ENCODE data around the gene IL18. TPM values are rescaled to one million over a fixed set of nuclear protein-coding genes. Genes with fewer than 3 reads are reported as not detected.

The IL18 gene
- total RNA-seq, 3 donors from 2014 or later, result 8.2 to 21.0 (median 16.8) TPM

DNA sequence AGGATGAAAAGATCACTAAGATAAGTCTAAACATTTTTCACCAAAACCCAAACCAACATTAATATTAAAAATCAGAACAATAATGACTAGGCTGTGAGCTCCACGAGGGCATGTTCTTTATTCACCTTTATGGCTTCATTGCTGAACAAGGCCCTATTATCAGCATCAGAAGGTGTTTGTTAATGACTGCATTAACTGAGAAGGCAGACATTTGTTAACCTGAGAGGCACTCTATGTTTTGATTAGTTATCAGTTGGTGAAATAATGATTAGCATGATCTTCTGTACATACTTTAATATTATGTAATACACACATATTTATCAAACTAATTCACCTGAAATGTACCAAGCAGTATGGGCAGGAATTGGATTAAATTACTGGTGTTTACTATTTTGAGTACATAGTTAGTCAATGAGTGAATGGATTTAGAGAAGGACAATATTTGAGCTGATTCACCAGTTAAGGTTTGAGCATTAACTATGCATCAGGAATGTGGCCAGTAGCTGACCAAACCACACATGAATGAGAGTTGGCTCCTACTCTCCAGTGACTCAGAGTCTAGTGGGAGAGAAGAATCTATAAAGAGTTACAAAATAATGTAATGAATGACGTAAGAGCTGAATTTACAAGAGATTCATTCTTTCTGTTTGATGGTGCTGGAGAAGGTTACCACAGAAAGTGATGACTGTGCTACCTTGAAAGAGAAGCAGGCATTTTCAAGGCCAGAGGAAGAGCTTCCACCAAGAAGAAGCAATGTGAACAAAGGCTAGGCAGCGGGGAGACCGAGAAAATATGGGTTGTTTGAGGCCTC, 6.7 kb downstream of the IL18 start:
- intact Hi-C loops (cut with DNase I; ENCODE audit: low total_unique reads), result no loop called here
- H3K36me3 ChIP-seq, result no peaks in the 10 kb centered on the region
- TF ChIP-seq POLR2AphosphoS5 (IDR thresholded peaks at IDR 0.05) (peak in 1 of 3 donors; percentile 33), POLR2A (IDR thresholded peaks at IDR 0.05) (no peak)
- peak overlapping the region; percentile 23 to 50 for H3K27ac ChIP-seq
- H3K27me3 ChIP-seq, result no peaks in the 10 kb centered on the region
- no peak overlapping the region for H3K4me3 ChIP-seq
- H3K9me3 ChIP-seq, result no peaks in the 10 kb centered on the region
- peak in 1 of 2 donors; percentile 52 for DNase-seq (ENCODE audit: low spot score in 2 of 2)
- peaks cover 0 to 4% of the 10 kb centered on the region in 2 donors for H3K4me1 ChIP-seq

DNA sequence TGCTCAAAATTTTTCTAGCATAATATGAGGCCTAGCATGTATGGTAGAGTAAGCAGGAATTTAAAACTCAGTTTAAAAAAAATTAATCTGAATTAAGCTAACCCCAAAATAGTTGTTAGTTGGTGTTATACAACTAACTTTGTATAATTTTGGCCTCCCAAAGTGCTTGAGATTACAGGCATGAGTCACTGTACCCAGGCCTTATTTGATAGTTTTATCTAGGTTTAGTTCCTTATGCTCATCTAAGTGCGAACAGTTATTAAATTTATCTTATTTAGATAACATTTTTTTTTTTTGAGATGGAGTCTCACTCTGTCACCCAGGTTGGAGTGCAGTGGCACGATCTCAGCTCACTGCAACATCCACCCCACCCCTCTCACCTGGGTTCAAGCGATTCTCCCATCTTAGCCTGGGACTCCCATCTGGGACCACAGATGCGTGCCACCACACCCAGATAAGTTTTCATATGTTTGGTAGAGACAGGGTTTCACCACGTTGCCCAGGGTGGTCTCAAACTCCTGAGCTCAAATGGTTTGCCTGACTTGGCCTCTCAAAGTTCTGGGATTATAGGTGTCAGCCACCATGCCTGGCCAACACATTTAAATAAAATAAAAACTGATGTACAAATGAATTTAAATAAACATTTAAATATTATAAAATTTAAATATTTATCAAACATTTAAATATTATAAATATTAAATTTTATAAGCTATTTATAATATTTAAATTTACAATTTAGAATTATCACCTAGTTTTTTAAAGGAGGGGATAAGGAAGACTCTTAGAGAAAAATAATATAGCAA, 7.5 kb downstream of the IL18 start:
- no peak overlapping the region for H3K27ac ChIP-seq
- TF ChIP-seq, protein P1, sequence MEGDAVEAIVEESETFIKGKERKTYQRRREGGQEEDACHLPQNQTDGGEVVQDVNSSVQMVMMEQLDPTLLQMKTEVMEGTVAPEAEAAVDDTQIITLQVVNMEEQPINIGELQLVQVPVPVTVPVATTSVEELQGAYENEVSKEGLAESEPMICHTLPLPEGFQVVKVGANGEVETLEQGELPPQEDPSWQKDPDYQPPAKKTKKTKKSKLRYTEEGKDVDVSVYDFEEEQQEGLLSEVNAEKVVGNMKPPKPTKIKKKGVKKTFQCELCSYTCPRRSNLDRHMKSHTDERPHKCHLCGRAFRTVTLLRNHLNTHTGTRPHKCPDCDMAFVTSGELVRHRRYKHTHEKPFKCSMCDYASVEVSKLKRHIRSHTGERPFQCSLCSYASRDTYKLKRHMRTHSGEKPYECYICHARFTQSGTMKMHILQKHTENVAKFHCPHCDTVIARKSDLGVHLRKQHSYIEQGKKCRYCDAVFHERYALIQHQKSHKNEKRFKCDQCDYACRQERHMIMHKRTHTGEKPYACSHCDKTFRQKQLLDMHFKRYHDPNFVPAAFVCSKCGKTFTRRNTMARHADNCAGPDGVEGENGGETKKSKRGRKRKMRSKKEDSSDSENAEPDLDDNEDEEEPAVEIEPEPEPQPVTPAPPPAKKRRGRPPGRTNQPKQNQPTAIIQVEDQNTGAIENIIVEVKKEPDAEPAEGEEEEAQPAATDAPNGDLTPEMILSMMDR (IDR thresholded peaks at IDR 0.05), result no peak
- TF ChIP-seq POLR2A (IDR thresholded peaks at IDR 0.05), result no peak
- no peak for TF ChIP-seq POLR2AphosphoS5 (IDR thresholded peaks at IDR 0.05)

DNA sequence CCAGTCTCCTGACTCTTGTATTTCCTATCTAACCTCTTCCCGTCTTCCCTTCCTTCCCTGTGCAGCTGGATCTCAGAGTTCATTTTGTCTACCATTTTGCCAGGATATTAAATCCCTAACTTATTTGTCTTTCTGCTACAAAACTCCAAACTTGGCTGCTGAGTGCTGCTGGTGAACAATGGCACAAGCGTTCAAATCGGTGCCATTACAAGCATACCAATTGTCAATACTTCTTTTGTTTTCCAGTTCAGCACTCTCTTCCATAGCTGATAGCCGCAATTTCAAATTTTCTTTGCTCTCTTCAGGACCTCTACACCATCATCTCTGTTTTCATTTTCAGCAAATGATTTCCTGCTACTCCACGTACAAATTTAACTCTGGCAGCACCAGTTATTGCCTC, 13.4 kb downstream of the IL18 start:
- intact Hi-C loops (cut with DNase I; ENCODE audit: low total_unique reads), result no loop called here
- no peak for TF ChIP-seq POLR2AphosphoS5 (IDR thresholded peaks at IDR 0.05)
- TF ChIP-seq, protein P1 (IDR thresholded peaks at IDR 0.05), result no peak
- no peak for TF ChIP-seq POLR2A (IDR thresholded peaks at IDR 0.05)
- no peaks in the 10 kb centered on the region for H3K9me3 ChIP-seq
- no peaks in the 10 kb centered on the region for H3K27me3 ChIP-seq
- H3K36me3 ChIP-seq, result no peaks in the 10 kb centered on the region
- no peak overlapping the region for H3K4me3 ChIP-seq
- no peak for DNase-seq (ENCODE audit: low spot score in 2 of 2)
- no peak overlapping the region for H3K27ac ChIP-seq
- no peaks in the 10 kb centered on the region for H3K4me1 ChIP-seq

More for the DNA sequence above, 7.5 kb downstream of the IL18 start:
- no peaks in the 10 kb centered on the region for H3K27me3 ChIP-seq
- H3K9me3 ChIP-seq, result no peaks in the 10 kb centered on the region
- no peak for DNase-seq (ENCODE audit: low spot score in 2 of 2)
- intact Hi-C loops (cut with DNase I; ENCODE audit: low total_unique reads), result no loop called here
- peaks cover 0 to 4% of the 10 kb centered on the region in 2 donors for H3K4me1 ChIP-seq
- H3K36me3 ChIP-seq, result no peaks in the 10 kb centered on the region
- no peak overlapping the region for H3K4me3 ChIP-seq

DNA sequence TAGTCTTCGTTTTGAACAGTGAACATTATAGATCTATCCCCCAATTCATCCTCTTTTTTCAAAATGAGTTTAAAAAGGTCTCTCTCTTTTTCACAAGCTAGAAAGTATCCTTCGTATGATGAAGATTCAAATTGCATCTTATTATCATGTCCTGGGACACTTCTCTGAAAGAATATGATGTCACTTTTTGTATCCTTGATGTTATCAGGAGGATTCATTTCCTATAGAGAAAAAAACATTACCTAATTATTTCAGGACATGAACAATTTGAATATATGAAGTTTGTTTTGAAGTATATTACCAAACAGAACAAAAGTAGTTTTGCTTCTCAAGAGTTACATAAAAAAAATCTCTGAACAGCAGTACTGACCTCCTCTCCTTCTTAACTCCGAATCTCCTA, 20.3 kb downstream of the IL18 start:
- no peaks in the 10 kb centered on the region for H3K27me3 ChIP-seq
- no peaks in the 10 kb centered on the region for H3K36me3 ChIP-seq
- H3K4me3 ChIP-seq, result no peak overlapping the region
- no peak overlapping the region for H3K27ac ChIP-seq
- no peak for TF ChIP-seq POLR2AphosphoS5 (IDR thresholded peaks at IDR 0.05)
- TF ChIP-seq POLR2A (IDR thresholded peaks at IDR 0.05), result no peak
- no peaks in the 10 kb centered on the region for H3K9me3 ChIP-seq
- intact Hi-C loops (cut with DNase I; ENCODE audit: low total_unique reads), result no loop called here
- no peak for DNase-seq (ENCODE audit: low spot score in 2 of 2)
- H3K4me1 ChIP-seq, result no peaks in the 10 kb centered on the region

DNA sequence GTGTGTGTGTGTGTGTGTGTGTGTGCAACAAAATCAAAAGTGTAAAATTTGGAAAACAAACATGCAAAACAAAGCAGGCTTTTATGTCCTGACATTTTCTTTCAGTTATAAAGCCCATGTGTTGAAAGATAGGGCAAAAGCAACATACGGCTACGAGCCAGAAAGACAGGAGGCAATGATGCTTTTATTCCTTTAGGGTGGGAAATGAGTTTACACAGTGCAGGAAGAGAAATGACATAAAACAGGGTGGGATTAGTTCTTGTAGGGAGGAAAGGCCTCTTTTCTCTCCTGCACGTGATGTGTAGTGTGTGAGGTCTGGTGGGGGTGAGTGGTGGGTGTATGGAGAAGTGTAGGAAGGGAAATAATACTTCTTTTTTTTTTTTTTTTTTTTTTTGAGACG, 29.4 kb downstream of the IL18 start:
- no peak for DNase-seq (ENCODE audit: low spot score in 2 of 2)
- Histone ChIP-seq H3K4me3 (no peak overlapping the region), H3K27ac (no peak overlapping the region), H3K9me3 (no peaks in the 10 kb centered on the region), H3K4me1 (no peaks in the 10 kb centered on the region), H3K36me3 (no peaks in the 10 kb centered on the region), H3K27me3 (no peaks in the 10 kb centered on the region)
- TF ChIP-seq POLR2AphosphoS5 (IDR thresholded peaks at IDR 0.05), result no peak
- no peak for TF ChIP-seq POLR2A (IDR thresholded peaks at IDR 0.05)
- TF ChIP-seq, protein P1 (IDR thresholded peaks at IDR 0.05), result no peak
- intact Hi-C loops (cut with DNase I; ENCODE audit: low total_unique reads), result no loop called here

DNA sequence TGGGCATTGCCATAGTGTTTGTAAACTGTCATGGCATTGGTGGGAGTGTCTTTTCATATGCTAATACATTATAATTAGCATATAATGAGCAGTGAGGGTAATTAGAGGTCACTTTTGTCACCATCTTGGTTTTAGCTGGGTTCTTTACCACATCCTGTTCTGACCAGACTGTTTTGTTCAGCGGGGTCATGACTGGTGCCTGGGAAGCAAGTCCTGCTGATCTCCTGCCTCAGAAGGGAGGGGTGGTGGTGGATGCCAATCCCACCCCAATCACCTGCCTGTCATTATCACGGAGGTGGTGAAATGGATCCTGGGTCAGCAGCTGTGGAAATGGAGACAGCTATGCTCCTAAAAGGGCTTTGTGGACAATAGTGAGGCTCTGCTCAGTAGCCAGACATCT, 31.2 kb downstream of the IL18 start:
- Histone ChIP-seq H3K36me3 (no peaks in the 10 kb centered on the region), H3K9me3 (no peaks in the 10 kb centered on the region), H3K4me3 (no peak overlapping the region), H3K27ac (no peak overlapping the region), H3K4me1 (no peaks in the 10 kb centered on the region), H3K27me3 (no peaks in the 10 kb centered on the region)
- TF ChIP-seq POLR2AphosphoS5 (IDR thresholded peaks at IDR 0.05), result no peak
- TF ChIP-seq, protein P1 (IDR thresholded peaks at IDR 0.05), result no peak
- intact Hi-C loops (cut with DNase I; ENCODE audit: low total_unique reads), result no loop called here
- DNase-seq (ENCODE audit: low spot score in 2 of 2), result no peak

Measured in breast epithelium (tissue), 4 donors.